ENCODE measurements around the gene GRPEL1. TPM values are rescaled to one million over a fixed set of nuclear protein-coding genes. Genes with fewer than 3 reads are reported as not detected.
A peak's percentile ranks its signal among the peaks of the same experiment; 100 is the strongest.

Gene GRPEL1
- total and polyA plus RNA-seq, 2 experiments from 2014 or later, result 27.4 to 112 TPM

GRCh38 chr4:7066006-7066405, 1.9 kb downstream of the GRPEL1 start:
- peaks cover 44% of the 10 kb centered on the region for H3K36me3 Mint-ChIP-seq (ENCODE audit: low read depth)
- Histone ChIP-seq H3K27me3 (ENCODE audit: insufficient read depth) (peaks cover 21% of the 10 kb centered on the region), H3K36me3 (ENCODE audit: insufficient read depth) (peaks cover 19% of the 10 kb centered on the region; the same call in 1 of the 2 replicates), H3K27ac (ENCODE audit: low read depth) (no peak overlapping the region), H3K4me3 (peak overlapping the region; percentile 72; the same call in 1 of the 2 replicates), H3K9me2 (ENCODE audit: insufficient read depth) (no peaks in the 10 kb centered on the region), H2AFZ (no peak overlapping the region), H4K20me1 (replicated peaks; ENCODE audit: insufficient read depth) (peaks cover 41% of the 10 kb centered on the region), H3K79me2 (replicated peaks; ENCODE audit: insufficient read depth) (peaks cover 46% of the 10 kb centered on the region), H3K4me1 (ENCODE audit: insufficient read depth) (peaks cover 20% of the 10 kb centered on the region; the same call in 1 of the 2 replicates), H3F3A (replicated peaks; ENCODE audit: low read depth) (no peaks in the 10 kb centered on the region), H3K4me2 (no peak overlapping the region)
- H3K9me3 Mint-ChIP-seq, result no peaks in the 10 kb centered on the region
- TF ChIP-seq ZNF462 (CRISPR knock-in tag; IDR thresholded peaks at IDR 0.05) (no peak), JUNB (IDR thresholded peaks at IDR 0.05; ENCODE audit: unreplicated experiment) (no peak), NANOG (IDR thresholded peaks at IDR 0.05; ENCODE audit: borderline replicate concordance) (no peak), REST (IDR thresholded peaks at IDR 0.05; ENCODE audit: unreplicated experiment) (no peak), ETS1 (IDR thresholded peaks at IDR 0.05) (no peak), POLR2AphosphoS5 (IDR thresholded peaks at IDR 0.05; ENCODE audit: low read depth) (no peak), EZH2phosphoT487 (IDR thresholded peaks at IDR 0.05; ENCODE audit: unreplicated experiment) (no peak), ZNF114 (CRISPR knock-in tag; IDR thresholded peaks at IDR 0.05) (no peak), EZH2 (IDR thresholded peaks at IDR 0.05; ENCODE audit: low read depth, unreplicated experiment) (no peak), STAT1 (IDR thresholded peaks at IDR 0.05; ENCODE audit: unreplicated experiment) (no peak), CREB1 (CRISPR knock-in tag; IDR thresholded peaks at IDR 0.05; ENCODE audit: low read depth) (no peak), ZNF331 (CRISPR knock-in tag; IDR thresholded peaks at IDR 0.05; ENCODE audit: low read depth) (no peak), CTCF (conservative IDR thresholded peaks at IDR 0.05; ENCODE audit: low read depth in 2 of 2) (no peak)
- H3K4me3 Mint-ChIP-seq, result peak overlapping the region; percentile 92
- ATAC-seq (no peak), DNase-seq (ENCODE audit: low spot score) (no peak)
- H3K27ac Mint-ChIP-seq, result no peak overlapping the region
- H3K4me1 Mint-ChIP-seq, result peaks cover 20% of the 10 kb centered on the region
- peaks cover 17% of the 10 kb centered on the region for H3K27me3 Mint-ChIP-seq (ENCODE audit: insufficient read depth, low read depth, poor library complexity)
